HepG2 (cell line): ENCODE results near the gene SLC25A33. TPM values are rescaled to one million over a fixed set of nuclear protein-coding genes. Genes with fewer than 3 reads are reported as not detected.

ENCODE experiments used
- SNAPC4 ChIP-seq: sonication (generic); formaldehyde crosslinking; IDR thresholded peaks from 2 replicates; pipeline ENCODE4 v1.4.0; 2020; ENCODE audit warnings: mild to moderate bottlenecking, missing genetic modification reagents
- ZNF609 ChIP-seq: sonication (generic); formaldehyde crosslinking; IDR thresholded peaks from 2 replicates; pipeline ENCODE4 v1.4.0; 2020; ENCODE audit warnings: mild to moderate bottlenecking, missing genetic modification reagents, borderline replicate concordance
- polyA plus RNA-seq, 8 experiments: library from polyadenylated mRNA; depleted of rRNA in 3 of 8; stranded (reverse) in 7 of 8; unstranded in 1 of 8; fragments of >200 nt; fragmentation: Illumina TruSeq in 4 of 8; extraction: Trizol in 4 of 8; gene quantifications; 2 replicates each; pipeline versions ENCODE4 v1.2.1 to v1.2.3, GENCODE V29; 2011 to 2016; ENCODE audit warnings: low read depth in 4 of 8, missing spikeins in 1 of 8, mixed read lengths in 1 of 8; ENCODE audit not compliant: insufficient read depth in 1 of 8
- total RNA-seq, 5 experiments: library from RNA; depleted of rRNA; stranded (reverse); fragments of >200 nt; fragmentation: Illumina TruSeq; extraction: Trizol; gene quantifications; 2 replicates each; pipeline ENCODE4 v1.2.3, GENCODE V29; 2016; ENCODE audit warnings: low read depth in 1 of 5

The SLC25A33 gene
- total and polyA plus RNA-seq, 2 of the 13 experiments (the other 11 are each of a cell fraction or from before 2014, with no cell fraction given), result 15.4 to 50.3 TPM

GRCh38 chr1:9628541-9629444 lies 89.5 kb downstream of the SLC25A33 start (continued):
- TF ChIP-seq ZNF609 (no peak), SNAPC4 (CRISPR knock-in tag) (no peak)
